ENCODE data around the gene ANO1. TPM values are rescaled to one million over a fixed set of nuclear protein-coding genes. Genes with fewer than 3 reads are reported as not detected.

The ANO1 gene
- total RNA-seq, 2 experiments from 2014 or later: not detected

GRCh38 chr11:70116386-70117065 lies 38.4 kb downstream of the ANO1 start:
- intact Hi-C loops (cut with DNase I, micrococcal nuclease): no loop called here
- Histone ChIP-seq H3K9me3 (ENCODE audit: control insufficient read depth in 1 of 2, insufficient read depth in 1 of 2, low read length in 2 of 2) (peaks cover 0 to 11% of the 10 kb centered on the region in 2 experiments), H3K36me3 (ENCODE audit: insufficient read depth, low read length) (no peaks in the 10 kb centered on the region), H3K27ac (ENCODE audit: low read depth in 1 of 2, low read length in 2 of 2) (no peak overlapping the region), H3K27me3 (ENCODE audit: control insufficient read depth in 1 of 2, insufficient read depth in 2 of 2, low read length in 2 of 2) (no peaks in the 10 kb centered on the region), H3K4me3 (ENCODE audit: low read length) (no peak overlapping the region), H3K4me1 (ENCODE audit: insufficient read depth, low read length) (no peaks in the 10 kb centered on the region)
- ChIA-PET POLR2A (no interaction called here), CTCF (no interaction called here)
- Mint-ChIP-seq H3K9me3 (no peaks in the 10 kb centered on the region), H3K4me1 (ENCODE audit: low read depth) (no peaks in the 10 kb centered on the region), H3K36me3 (ENCODE audit: low read depth) (no peaks in the 10 kb centered on the region), H3K27me3 (peaks cover 36% of the 10 kb centered on the region), H3K4me3 (no peak overlapping the region), H3K27ac (no peak overlapping the region)
- TF ChIP-seq CTCF (IDR thresholded peaks at IDR 0.05): no peak
- DNase-seq (no peak), ATAC-seq (ENCODE audit: poor library complexity) (no peak)

- H3K27me3 ChIP-seq (ENCODE audit: control insufficient read depth in 1 of 2, insufficient read depth in 2 of 2, low read length in 2 of 2): no peaks in the 10 kb centered on the region
- H3K4me1 ChIP-seq (ENCODE audit: insufficient read depth, low read length): no peaks in the 10 kb centered on the region
- intact Hi-C loops (cut with DNase I, micrococcal nuclease): no loop called here
- no peak overlapping the region for H3K27ac ChIP-seq (ENCODE audit: low read depth in 1 of 2, low read length in 2 of 2)
- H3K36me3 Mint-ChIP-seq (ENCODE audit: low read depth): no peaks in the 10 kb centered on the region
- H3K27me3 Mint-ChIP-seq: peaks cover 36% of the 10 kb centered on the region
- no peaks in the 10 kb centered on the region for H3K36me3 ChIP-seq (ENCODE audit: insufficient read depth, low read length)
- H3K4me1 Mint-ChIP-seq (ENCODE audit: low read depth): no peaks in the 10 kb centered on the region
- ATAC-seq (ENCODE audit: poor library complexity) (no peak), DNase-seq (no peak)
- ChIA-PET POLR2A (no interaction called here), CTCF (no interaction called here)
- no peak overlapping the region for H3K4me3 Mint-ChIP-seq
- H3K4me3 ChIP-seq (ENCODE audit: low read length): no peak overlapping the region
- no peak for TF ChIP-seq CTCF (IDR thresholded peaks at IDR 0.05)
- no peaks in the 10 kb centered on the region for H3K9me3 Mint-ChIP-seq
- peaks cover 0 to 11% of the 10 kb centered on the region in 2 experiments for H3K9me3 ChIP-seq (ENCODE audit: control insufficient read depth in 1 of 2, insufficient read depth in 1 of 2, low read length in 2 of 2)
- H3K27ac Mint-ChIP-seq: no peak overlapping the region
Measured at GRCh38 chr11:70117567-70118145, 39.5 kb downstream of the ANO1 start.

GRCh38 chr11:70118642-70119041 lies 40.5 kb downstream of the ANO1 start:
- Histone ChIP-seq H3K27me3 (ENCODE audit: control insufficient read depth in 1 of 2, insufficient read depth in 2 of 2, low read length in 2 of 2) (no peaks in the 10 kb centered on the region), H3K4me3 (ENCODE audit: low read length) (no peak overlapping the region), H3K4me1 (ENCODE audit: insufficient read depth, low read length) (no peaks in the 10 kb centered on the region), H3K9me3 (ENCODE audit: control insufficient read depth in 1 of 2, insufficient read depth in 1 of 2, low read length in 2 of 2) (peaks cover 0 to 11% of the 10 kb centered on the region in 2 experiments), H3K36me3 (ENCODE audit: insufficient read depth, low read length) (no peaks in the 10 kb centered on the region), H3K27ac (ENCODE audit: low read depth in 1 of 2, low read length in 2 of 2) (no peak overlapping the region)
- no peak overlapping the region for H3K27ac Mint-ChIP-seq
- ChIA-PET POLR2A (no interaction called here), CTCF (no interaction called here)
- intact Hi-C loops (cut with DNase I, micrococcal nuclease): no loop called here
- DNase-seq: no peak
- H3K9me3 Mint-ChIP-seq: no peaks in the 10 kb centered on the region
- no peaks in the 10 kb centered on the region for H3K36me3 Mint-ChIP-seq (ENCODE audit: low read depth)
- no peak for ATAC-seq (ENCODE audit: poor library complexity)
- no peak for TF ChIP-seq CTCF (IDR thresholded peaks at IDR 0.05)
- peaks cover 36% of the 10 kb centered on the region for H3K27me3 Mint-ChIP-seq
- no peak overlapping the region for H3K4me3 Mint-ChIP-seq
- H3K4me1 Mint-ChIP-seq (ENCODE audit: low read depth): no peaks in the 10 kb centered on the region

Measured in CD4-positive, alpha-beta T cell (primary cell).